ENCODE measurements around the gene PDLIM7.

The PDLIM7 gene

GRCh38 chr5:177449140-177450061 is 48.0 kb downstream of the PDLIM7 start:
- no peaks in the 10 kb centered on the region for H3K9me3 Mint-ChIP-seq
- H3K27me3 Mint-ChIP-seq, result no peaks in the 10 kb centered on the region
- peaks cover 6 to 7% of the 10 kb centered on the region in 2 donors for H3K36me3 Mint-ChIP-seq
- no peak overlapping the region for H3K27ac Mint-ChIP-seq
- H3K4me1 Mint-ChIP-seq, result peaks cover 48 to 78% of the 10 kb centered on the region in 2 donors
- ATAC-seq (replicated peaks) (no peak), DNase-seq (no peak)
- no peak overlapping the region for H3K4me3 Mint-ChIP-seq

- Mint-ChIP-seq H3K36me3 (peaks cover 7 to 9% of the 10 kb centered on the region in 2 donors), H3K4me1 (peaks cover 46 to 77% of the 10 kb centered on the region in 2 donors), H3K4me3 (peak overlapping the region; percentile 77 to 82), H3K9me3 (no peaks in the 10 kb centered on the region), H3K27ac (peak overlapping the region; percentile 91), H3K27me3 (no peaks in the 10 kb centered on the region)
- DNase-seq (no peak), ATAC-seq (replicated peaks) (no peak)
These were observed 49.0 kb downstream of the PDLIM7 start for GRCh38 chr5:177448244-177448950.

GRCh38 chr5:177447611-177448243 is 49.7 kb downstream of the PDLIM7 start:
- peak; percentile 8 to 20 for ATAC-seq (replicated peaks)
- H3K4me3 Mint-ChIP-seq, result peak overlapping the region; percentile 77 to 82
- no peaks in the 10 kb centered on the region for H3K27me3 Mint-ChIP-seq
- H3K9me3 Mint-ChIP-seq, result no peaks in the 10 kb centered on the region
- peaks cover 9% of the 10 kb centered on the region in 2 donors for H3K36me3 Mint-ChIP-seq
- DNase-seq, result no peak
- peak overlapping the region; percentile 91 for H3K27ac Mint-ChIP-seq
- peaks cover 41 to 71% of the 10 kb centered on the region in 2 donors for H3K4me1 Mint-ChIP-seq

- peaks cover 41 to 65% of the 10 kb centered on the region in 2 donors for H3K4me1 Mint-ChIP-seq
- DNase-seq (peak; percentile 46), ATAC-seq (replicated peaks) (peak; percentile 20 to 35)
- no peaks in the 10 kb centered on the region for H3K27me3 Mint-ChIP-seq
- H3K36me3 Mint-ChIP-seq, result peaks cover 13 to 14% of the 10 kb centered on the region in 2 donors
- H3K27ac Mint-ChIP-seq, result no peak overlapping the region
- H3K4me3 Mint-ChIP-seq, result peak overlapping the region; percentile 77 to 82
- H3K9me3 Mint-ChIP-seq, result no peaks in the 10 kb centered on the region
These were observed 50.3 kb downstream of the PDLIM7 start for GRCh38 chr5:177447066-177447610.

GRCh38 chr5:177446200-177447065 is 51.0 kb downstream of the PDLIM7 start, which contains the start of gene PRR7:
Gene PRR7, plus strand, starts transcription at chr5:177446814. Its CDS starts 8,254 bp downstream, at chr5:177455068.
- Mint-ChIP-seq H3K36me3 (peaks cover 16 to 19% of the 10 kb centered on the region in 2 donors), H3K9me3 (no peaks in the 10 kb centered on the region), H3K4me1 (peaks cover 43 to 65% of the 10 kb centered on the region in 2 donors), H3K27me3 (no peaks in the 10 kb centered on the region), H3K4me3 (peak within 1 kb of the TSS; percentile 77 to 82), H3K27ac (peak within 1 kb of the TSS; percentile 94)
- peak; percentile 67 for DNase-seq
- ATAC-seq (replicated peaks), result peak; percentile 66 to 73

GRCh38 chr5:177445917-177446199 is 51.5 kb downstream of the PDLIM7 start:
- DNase-seq, result no peak
- H3K9me3 Mint-ChIP-seq, result no peaks in the 10 kb centered on the region
- peaks cover 43 to 65% of the 10 kb centered on the region in 2 donors for H3K4me1 Mint-ChIP-seq
- H3K27me3 Mint-ChIP-seq, result no peaks in the 10 kb centered on the region
- H3K36me3 Mint-ChIP-seq, result peaks cover 15 to 20% of the 10 kb centered on the region in 2 donors
- H3K27ac Mint-ChIP-seq, result peak overlapping the region; percentile 94
- ATAC-seq (replicated peaks), result no peak
- H3K4me3 Mint-ChIP-seq, result peak overlapping the region; percentile 64 to 74

- H3K9me3 Mint-ChIP-seq, result no peaks in the 10 kb centered on the region
- DNase-seq (no peak), ATAC-seq (replicated peaks) (no peak)
- no peaks in the 10 kb centered on the region for H3K27me3 Mint-ChIP-seq
- H3K4me3 Mint-ChIP-seq, result peak overlapping the region; percentile 64 to 74
- peaks cover 12 to 15% of the 10 kb centered on the region in 2 donors for H3K36me3 Mint-ChIP-seq
- peaks cover 41 to 60% of the 10 kb centered on the region in 2 donors for H3K4me1 Mint-ChIP-seq
- peak overlapping the region; percentile 94 for H3K27ac Mint-ChIP-seq
These were observed 52.1 kb downstream of the PDLIM7 start for GRCh38 chr5:177445052-177445916.

GRCh38 chr5:177444106-177445051 is 53.0 kb downstream of the PDLIM7 start:
- Mint-ChIP-seq H3K4me1 (peaks cover 42 to 54% of the 10 kb centered on the region in 2 donors), H3K36me3 (peaks cover 18 to 22% of the 10 kb centered on the region in 2 donors), H3K4me3 (peak overlapping the region; percentile 3 to 20), H3K27me3 (no peaks in the 10 kb centered on the region), H3K9me3 (no peaks in the 10 kb centered on the region), H3K27ac (peak overlapping the region; percentile 79)
- no peak for ATAC-seq (replicated peaks)
- no peak for DNase-seq

- H3K9me3 Mint-ChIP-seq, result no peaks in the 10 kb centered on the region
- H3K4me1 Mint-ChIP-seq, result peaks cover 35 to 45% of the 10 kb centered on the region in 2 donors
- H3K27me3 Mint-ChIP-seq, result no peaks in the 10 kb centered on the region
- DNase-seq (no peak), ATAC-seq (replicated peaks) (no peak)
- H3K36me3 Mint-ChIP-seq, result peaks cover 19 to 24% of the 10 kb centered on the region in 2 donors
- H3K27ac Mint-ChIP-seq, result no peak overlapping the region
- H3K4me3 Mint-ChIP-seq, result no peak overlapping the region
These were observed 54.0 kb downstream of the PDLIM7 start for GRCh38 chr5:177443144-177443983.

- ATAC-seq (replicated peaks), result no peak
- Mint-ChIP-seq H3K9me3 (no peaks in the 10 kb centered on the region), H3K27ac (peak overlapping the region; percentile 47), H3K36me3 (peaks cover 29 to 34% of the 10 kb centered on the region in 2 donors), H3K4me3 (no peak overlapping the region), H3K27me3 (no peaks in the 10 kb centered on the region), H3K4me1 (peaks cover 29 to 47% of the 10 kb centered on the region in 2 donors)
- DNase-seq, result no peak
These were observed 55.2 kb downstream of the PDLIM7 start for GRCh38 chr5:177442066-177442826.
